ENCODE measurements around the gene AARS2. TPM values are rescaled to one million over a fixed set of nuclear protein-coding genes. Genes with fewer than 3 reads are reported as not detected.

Gene AARS2
- total and polyA plus RNA-seq, 7 donors: 2.2 to 7.4 (median 4.4) TPM

GRCh38 chr6:44289726-44290260 is 23.4 kb downstream of the AARS2 start:
- WGBS, 3 donors: 30 to 47% (median 33%) methylated on average over 7 of the region's 7 CpGs
- DNase-seq (no peak), ATAC-seq (no peak)
- Histone ChIP-seq H3K9me3 (no peaks in the 10 kb centered on the region), H3K4me1 (no peaks in the 10 kb centered on the region), H3K27ac (no peak overlapping the region), H3K36me3 (ENCODE audit: insufficient read depth in 1 of 2, low read depth in 1 of 2) (no peaks in the 10 kb centered on the region), H3K4me3 (no peak overlapping the region), H3K27me3 (ENCODE audit: insufficient read depth in 3 of 3, low read length in 2 of 3) (peaks cover 0 to 70% (median 8%) of the 10 kb centered on the region in 3 donors)
- no peak for TF ChIP-seq CTCF (IDR thresholded peaks at IDR 0.05)
- intact Hi-C loops (cut with DNase I): no loop called here

GRCh38 chr6:44286747-44287146 is 26.4 kb downstream of the AARS2 start:
- H3K4me1 ChIP-seq: no peaks in the 10 kb centered on the region
- 43 to 64% (median 44%) methylated on average over 2 of the region's 2 CpGs for WGBS, 3 donors
- TF ChIP-seq CTCF (IDR thresholded peaks at IDR 0.05): no peak
- no peak for ATAC-seq
- no peak for DNase-seq
- peaks cover 0 to 54% (median 8%) of the 10 kb centered on the region in 3 donors for H3K27me3 ChIP-seq (ENCODE audit: insufficient read depth in 3 of 3, low read length in 2 of 3)
- no peaks in the 10 kb centered on the region for H3K9me3 ChIP-seq
- H3K4me3 ChIP-seq: no peak overlapping the region
- no peak overlapping the region for H3K27ac ChIP-seq
- no peaks in the 10 kb centered on the region for H3K36me3 ChIP-seq (ENCODE audit: insufficient read depth in 1 of 2, low read depth in 1 of 2)
- intact Hi-C loops (cut with DNase I): no loop called here

- no peak for TF ChIP-seq CTCF (IDR thresholded peaks at IDR 0.05)
- ATAC-seq (no peak), DNase-seq (no peak)
- 86 to 95% (median 90%) methylated on average over 12 of the region's 12 CpGs for WGBS, 3 donors
- no peak overlapping the region for H3K27ac ChIP-seq
- no peaks in the 10 kb centered on the region for H3K4me1 ChIP-seq
- intact Hi-C loops (cut with DNase I): no loop called here
- H3K4me3 ChIP-seq: no peak overlapping the region
- H3K27me3 ChIP-seq (ENCODE audit: insufficient read depth in 3 of 3, low read length in 2 of 3): peaks cover 0 to 50% (median 8%) of the 10 kb centered on the region in 3 donors
- no peaks in the 10 kb centered on the region for H3K36me3 ChIP-seq (ENCODE audit: insufficient read depth in 1 of 2, low read depth in 1 of 2)
- no peaks in the 10 kb centered on the region for H3K9me3 ChIP-seq
Observed at GRCh38 chr6:44286285-44286565, 26.9 kb downstream of the AARS2 start.

GRCh38 chr6:44285552-44286284 is 27.4 kb downstream of the AARS2 start:
- no peak for DNase-seq
- H3K4me1 ChIP-seq: no peaks in the 10 kb centered on the region
- intact Hi-C loops (cut with DNase I): no loop called here
- H3K4me3 ChIP-seq: no peak overlapping the region
- H3K9me3 ChIP-seq: no peaks in the 10 kb centered on the region
- no peak for TF ChIP-seq CTCF (IDR thresholded peaks at IDR 0.05)
- 67 to 74% (median 71%) methylated on average over 20 to 25 of the region's 25 CpGs for WGBS, 3 donors
- peaks cover 0 to 48% (median 8%) of the 10 kb centered on the region in 3 donors for H3K27me3 ChIP-seq (ENCODE audit: insufficient read depth in 3 of 3, low read length in 2 of 3)
- no peak for ATAC-seq
- H3K36me3 ChIP-seq (ENCODE audit: insufficient read depth in 1 of 2, low read depth in 1 of 2): no peaks in the 10 kb centered on the region
- H3K27ac ChIP-seq: no peak overlapping the region

GRCh38 chr6:44284867-44285266 is 28.3 kb downstream of the AARS2 start:
- TF ChIP-seq CTCF (IDR thresholded peaks at IDR 0.05): no peak
- Histone ChIP-seq H3K4me1 (no peaks in the 10 kb centered on the region), H3K27ac (no peak overlapping the region), H3K27me3 (ENCODE audit: insufficient read depth in 3 of 3, low read length in 2 of 3) (peaks cover 0 to 41% (median 8%) of the 10 kb centered on the region in 3 donors), H3K4me3 (no peak overlapping the region), H3K9me3 (no peaks in the 10 kb centered on the region), H3K36me3 (ENCODE audit: insufficient read depth in 1 of 2, low read depth in 1 of 2) (no peaks in the 10 kb centered on the region)
- ATAC-seq (no peak), DNase-seq (no peak)
- WGBS, 3 donors: 60 to 65% (median 61%) methylated on average over 4 of the region's 4 CpGs
- intact Hi-C loops (cut with DNase I): no loop called here
